Muscle of leg (tissue), 11 donors: ENCODE results near the gene TSPAN3. TPM values are rescaled to one million over a fixed set of nuclear protein-coding genes. Genes with fewer than 3 reads are reported as not detected.

Experiments used
- DNase-seq: peaks from one replicate; pipeline ENCODE4 v3.0.0; 2013
- H3K27ac ChIP-seq: one replicate; pipeline ENCODE4 v1.5.1; 2013; ENCODE audit warnings: mild to moderate bottlenecking, low read length, control low read depth
- H3K27me3 ChIP-seq: one replicate; pipeline ENCODE4 v1.6.1; 2013; ENCODE audit warnings: low read length; ENCODE audit not compliant: control insufficient read depth, insufficient read depth
- H3K36me3 ChIP-seq: one replicate; pipeline ENCODE4 v1.6.1; 2013; ENCODE audit warnings: low read length; ENCODE audit not compliant: control insufficient read depth, insufficient read depth
- H3K4me1 ChIP-seq: one replicate; pipeline ENCODE4 v1.6.1; 2013; ENCODE audit warnings: low read length; ENCODE audit not compliant: control insufficient read depth, insufficient read depth
- H3K4me3 ChIP-seq: one replicate; pipeline ENCODE4 v1.5.1; 2013; ENCODE audit warnings: low read length, control low read depth
- H3K9me3 ChIP-seq: replicated peaks from 2 replicates; pipeline ENCODE4 v1.6.1; 2013; ENCODE audit warnings: low read depth, low read length; ENCODE audit not compliant: control insufficient read depth
- WGBS: methylation state at CpG from one replicate; pipeline ENCODE4 v1.1.5; 2013; ENCODE audit warnings: missing lambda C conversion rate; ENCODE audit not compliant: insufficient coverage; 5-methylcytosine and 5-hydroxymethylcytosine counted together
- polyA plus RNA-seq, 8 donors: library from polyadenylated mRNA; unstranded; fragments of 120-200 nt; gene quantifications; one replicate each; pipeline versions ENCODE4 v1.2.1 to v1.2.3, GENCODE V29; 2013; ENCODE audit warnings: inconsistent platforms in 1 of 8, low replicate concordance in 1 of 8; ENCODE audit not compliant: insufficient read length in 8 of 8, insufficient read depth in 1 of 8
- total RNA-seq: library from RNA; stranded (reverse); fragments of 120-200 nt; gene quantifications from one replicate; pipeline ENCODE4 v1.2.4, GENCODE V29; 2013

TSPAN3 gene
- total and polyA plus RNA-seq, 9 donors = 343 to 425 (median 398) TPM

DNA sequence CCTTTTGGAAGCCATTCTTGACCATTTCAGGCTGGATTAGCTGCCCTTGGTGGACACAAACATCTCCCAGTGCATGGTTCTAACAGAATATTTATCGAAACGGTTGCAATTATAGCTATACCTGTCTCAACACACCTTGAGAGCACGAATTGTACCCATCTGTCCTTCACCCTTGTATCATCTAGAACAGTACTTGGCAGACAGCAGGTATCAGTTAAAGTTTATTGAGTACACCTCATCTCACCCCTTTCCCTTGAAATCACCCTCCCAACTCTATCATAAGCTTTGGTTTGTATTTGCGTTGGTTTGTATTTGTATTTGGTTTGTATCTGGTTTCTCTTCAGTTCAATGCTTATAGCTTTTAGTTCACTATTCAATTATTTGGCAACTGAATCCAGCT, 12.4 kb downstream of the TSPAN3 start:
- no peaks in the 10 kb centered on the region for H3K27me3 ChIP-seq
- 100% methylated on average over 1 of the region's 4 CpGs for WGBS
- H3K36me3 ChIP-seq = peaks cover 16% of the 10 kb centered on the region
- peaks cover 16% of the 10 kb centered on the region for H3K4me1 ChIP-seq
- DNase-seq = no peak
- H3K9me3 ChIP-seq = no peaks in the 10 kb centered on the region
- no peak overlapping the region for H3K4me3 ChIP-seq
- no peak overlapping the region for H3K27ac ChIP-seq

DNA sequence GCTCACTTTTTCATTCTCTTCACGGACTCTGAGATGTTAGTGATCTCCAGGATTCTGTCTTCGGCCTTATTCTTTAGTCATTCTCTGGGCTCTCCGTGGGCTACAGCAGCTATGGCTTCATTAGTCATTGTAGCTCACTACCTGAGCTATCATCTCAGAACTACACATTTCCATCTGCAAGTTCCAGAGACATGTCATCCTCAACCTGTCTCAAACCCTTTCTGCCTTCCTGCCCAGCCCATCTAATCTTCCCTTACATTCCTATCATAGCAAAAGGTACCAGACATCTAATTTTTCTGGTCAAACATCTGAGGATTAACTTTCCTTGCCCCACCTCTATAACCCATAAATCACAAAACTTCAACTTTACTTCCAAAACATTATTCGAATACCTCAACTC, 13.2 kb downstream of the TSPAN3 start:
- Histone ChIP-seq H3K36me3 (peaks cover 19% of the 10 kb centered on the region), H3K4me1 (peaks cover 16% of the 10 kb centered on the region), H3K27me3 (no peaks in the 10 kb centered on the region), H3K9me3 (no peaks in the 10 kb centered on the region), H3K4me3 (no peak overlapping the region), H3K27ac (no peak overlapping the region)
- WGBS = 56% methylated on average over 4 of the region's 4 CpGs
- DNase-seq = no peak

DNA sequence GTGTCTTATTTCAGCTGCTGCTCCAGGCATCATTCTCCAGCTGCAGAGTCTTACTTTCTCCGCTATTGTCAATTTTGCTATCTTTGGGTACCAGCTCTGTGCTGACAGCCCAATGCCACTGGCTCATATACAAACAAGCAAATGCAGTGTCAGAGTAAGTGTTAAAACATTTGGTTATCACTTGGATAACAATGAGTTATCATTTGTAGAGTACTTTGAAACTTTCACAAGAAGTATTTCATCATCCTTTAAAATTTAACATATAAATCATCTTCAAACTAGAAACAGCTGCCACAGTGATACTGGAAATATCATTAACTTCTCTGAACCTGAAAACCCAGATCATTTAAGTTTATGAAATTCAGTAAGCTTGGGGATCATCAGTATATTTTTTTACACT, 13.8 kb downstream of the TSPAN3 start:
- Histone ChIP-seq H3K27me3 (no peaks in the 10 kb centered on the region), H3K9me3 (no peaks in the 10 kb centered on the region), H3K36me3 (peaks cover 24% of the 10 kb centered on the region), H3K4me3 (no peak overlapping the region), H3K27ac (no peak overlapping the region), H3K4me1 (peaks cover 16% of the 10 kb centered on the region)
- DNase-seq = no peak
- no CpG with 5 or more reads among the region's 1 CpG for WGBS

DNA sequence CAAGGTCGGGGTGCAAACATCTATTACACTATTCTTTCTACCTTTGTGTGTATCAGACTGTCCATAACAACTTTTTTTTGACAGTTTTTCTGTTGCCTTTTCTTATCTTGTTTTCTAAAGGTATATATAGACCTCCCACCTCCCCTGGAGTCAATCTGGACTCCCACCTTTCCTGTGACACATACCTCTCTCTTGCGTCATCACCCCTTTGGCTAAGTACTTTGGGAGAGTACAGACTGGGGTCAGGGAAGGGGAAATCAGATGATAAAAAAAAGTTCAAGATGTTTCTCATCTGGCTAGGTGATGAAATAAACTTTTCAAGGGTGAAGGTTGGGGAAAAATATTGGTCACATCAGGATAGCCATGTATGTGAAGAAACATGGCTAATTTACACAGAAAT, 17.2 kb downstream of the TSPAN3 start:
- DNase-seq = no peak
- H3K36me3 ChIP-seq = peaks cover 36% of the 10 kb centered on the region
- no peak overlapping the region for H3K4me3 ChIP-seq
- WGBS = 100% methylated on average over 1 of the region's 2 CpGs
- no peaks in the 10 kb centered on the region for H3K9me3 ChIP-seq
- H3K27ac ChIP-seq = no peak overlapping the region
- H3K4me1 ChIP-seq = peaks cover 5% of the 10 kb centered on the region
- no peaks in the 10 kb centered on the region for H3K27me3 ChIP-seq

DNA sequence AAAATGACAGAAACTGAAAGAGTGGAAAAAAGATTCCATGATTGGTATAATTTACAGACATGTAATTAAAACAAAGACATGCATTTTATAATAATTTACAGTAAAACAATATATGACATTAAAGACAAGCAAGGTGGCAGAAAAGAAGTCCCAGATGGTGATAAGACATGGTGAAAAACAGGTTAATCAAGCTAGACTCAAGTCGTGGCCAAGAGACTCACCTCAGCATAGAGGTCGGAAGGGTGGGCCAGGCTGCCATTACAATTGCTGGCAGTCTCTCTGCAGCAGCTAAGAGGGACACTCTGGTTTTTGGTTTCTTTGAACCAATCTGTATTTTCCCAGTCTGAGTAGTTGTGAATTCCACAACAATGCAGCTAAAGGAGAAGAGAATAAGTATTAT, 18.4 kb downstream of the TSPAN3 start:
- Histone ChIP-seq H3K36me3 (peaks cover 39% of the 10 kb centered on the region), H3K27me3 (no peaks in the 10 kb centered on the region), H3K4me3 (no peak overlapping the region), H3K4me1 (peaks cover under 1% of the 10 kb centered on the region), H3K9me3 (no peaks in the 10 kb centered on the region), H3K27ac (no peak overlapping the region)
- 56% methylated on average over 2 of the region's 2 CpGs for WGBS
- no peak for DNase-seq

DNA sequence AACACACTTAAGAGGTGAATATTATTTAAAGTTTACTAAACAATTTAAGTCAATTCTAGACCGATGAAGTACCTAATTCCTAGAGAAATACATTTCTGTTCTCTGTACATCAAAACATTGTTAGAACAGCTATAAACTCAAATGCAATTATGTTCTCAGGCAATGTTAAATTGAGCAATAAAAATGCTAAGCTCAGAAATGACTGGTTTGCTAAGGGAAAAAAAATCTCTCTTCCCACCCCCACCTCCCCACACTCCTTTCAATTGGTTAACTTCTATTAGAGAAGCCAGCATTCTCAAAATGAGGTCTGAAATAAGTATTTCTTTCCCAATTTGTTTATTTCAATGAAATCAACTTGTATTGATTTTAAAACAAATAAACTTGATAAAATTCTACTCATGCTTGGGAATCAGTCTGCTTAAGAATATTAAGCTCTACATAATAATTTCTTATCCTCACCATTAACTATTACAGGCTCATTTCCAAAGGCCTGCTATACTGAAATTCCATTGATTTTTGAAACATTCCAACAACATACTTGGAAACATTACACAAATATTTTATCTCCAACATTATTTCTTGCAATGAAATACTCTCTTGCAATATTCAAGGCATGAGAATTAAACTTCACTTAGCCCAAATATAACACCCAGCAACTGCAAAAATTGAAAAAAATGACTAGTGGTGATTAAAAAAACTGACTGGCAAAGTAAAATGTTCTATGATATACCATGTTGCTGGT, 22.6 kb downstream of the TSPAN3 start:
- H3K36me3 ChIP-seq = peaks cover 59% of the 10 kb centered on the region
- H3K4me1 ChIP-seq = peaks cover 18% of the 10 kb centered on the region
- no peaks in the 10 kb centered on the region for H3K27me3 ChIP-seq
- no peaks in the 10 kb centered on the region for H3K9me3 ChIP-seq
- WGBS = no CpG with 5 or more reads among the region's 1 CpG
- H3K27ac ChIP-seq = no peak overlapping the region
- no peak for DNase-seq
- no peak overlapping the region for H3K4me3 ChIP-seq

DNA sequence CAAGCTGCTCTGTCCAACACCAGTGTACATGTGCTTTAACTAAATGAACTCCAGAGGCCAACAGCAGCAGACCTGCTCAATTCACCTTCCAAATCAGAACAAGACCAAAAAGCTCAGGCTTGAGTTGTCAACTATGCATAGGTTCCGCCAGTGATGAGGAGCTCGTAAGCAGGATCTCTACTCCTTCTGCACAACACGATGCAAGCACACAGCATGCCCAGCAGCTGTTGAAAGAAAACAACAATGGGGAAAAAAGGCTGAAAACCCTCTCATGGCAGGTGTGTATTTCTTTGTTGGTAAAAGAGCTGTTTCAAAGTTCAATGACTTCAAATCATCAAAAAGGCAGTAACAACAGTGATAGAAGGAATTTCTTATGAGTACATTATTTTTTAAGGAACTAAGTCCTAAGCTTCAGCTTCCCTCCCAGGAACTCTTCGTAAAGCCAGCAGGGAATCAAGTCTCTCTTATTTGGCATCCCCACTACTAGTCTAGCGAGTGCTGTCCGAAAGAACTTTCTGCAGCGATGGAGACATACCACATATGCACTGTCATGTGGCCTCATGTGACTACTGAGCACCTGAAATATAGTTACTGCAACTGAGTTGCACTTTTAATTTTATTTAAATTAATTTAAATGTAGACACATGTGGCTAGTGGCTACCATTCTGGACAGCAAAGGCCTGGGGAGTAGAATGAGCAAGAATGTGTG, 24.1 kb downstream of the TSPAN3 start:
- WGBS = no CpG with 5 or more reads among the region's 7 CpGs
- no peak overlapping the region for H3K4me3 ChIP-seq

DNA sequence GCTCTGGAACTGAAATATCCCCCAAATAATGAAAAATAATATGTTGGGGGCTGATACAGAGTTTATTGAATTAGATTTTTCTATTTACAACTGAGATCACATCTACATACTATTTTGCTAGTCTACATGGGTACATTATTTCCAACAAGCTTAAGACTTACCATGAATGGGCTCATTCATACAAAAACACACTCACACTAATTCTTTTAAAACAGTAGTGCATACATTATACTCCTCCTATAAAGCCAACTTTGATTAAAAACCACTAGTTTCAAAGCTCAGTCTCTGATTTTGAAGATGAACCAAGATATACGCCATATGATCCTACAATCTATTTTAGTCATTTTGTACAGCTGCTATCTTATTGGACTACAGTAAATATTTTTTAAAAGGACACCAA, 24.9 kb downstream of the TSPAN3 start:
- Histone ChIP-seq H3K27ac (no peak overlapping the region), H3K27me3 (no peaks in the 10 kb centered on the region), H3K4me1 (peaks cover 18% of the 10 kb centered on the region), H3K4me3 (no peak overlapping the region), H3K9me3 (no peaks in the 10 kb centered on the region), H3K36me3 (peaks cover 55% of the 10 kb centered on the region)
- no CpG with 5 or more reads among the region's 1 CpG for WGBS
- DNase-seq = no peak

More for the DNA sequence above, 24.1 kb downstream of the TSPAN3 start:
- Histone ChIP-seq H3K27ac (no peak overlapping the region), H3K27me3 (no peaks in the 10 kb centered on the region), H3K9me3 (no peaks in the 10 kb centered on the region), H3K4me1 (peaks cover 18% of the 10 kb centered on the region), H3K36me3 (peaks cover 60% of the 10 kb centered on the region)
- no peak for DNase-seq

DNA sequence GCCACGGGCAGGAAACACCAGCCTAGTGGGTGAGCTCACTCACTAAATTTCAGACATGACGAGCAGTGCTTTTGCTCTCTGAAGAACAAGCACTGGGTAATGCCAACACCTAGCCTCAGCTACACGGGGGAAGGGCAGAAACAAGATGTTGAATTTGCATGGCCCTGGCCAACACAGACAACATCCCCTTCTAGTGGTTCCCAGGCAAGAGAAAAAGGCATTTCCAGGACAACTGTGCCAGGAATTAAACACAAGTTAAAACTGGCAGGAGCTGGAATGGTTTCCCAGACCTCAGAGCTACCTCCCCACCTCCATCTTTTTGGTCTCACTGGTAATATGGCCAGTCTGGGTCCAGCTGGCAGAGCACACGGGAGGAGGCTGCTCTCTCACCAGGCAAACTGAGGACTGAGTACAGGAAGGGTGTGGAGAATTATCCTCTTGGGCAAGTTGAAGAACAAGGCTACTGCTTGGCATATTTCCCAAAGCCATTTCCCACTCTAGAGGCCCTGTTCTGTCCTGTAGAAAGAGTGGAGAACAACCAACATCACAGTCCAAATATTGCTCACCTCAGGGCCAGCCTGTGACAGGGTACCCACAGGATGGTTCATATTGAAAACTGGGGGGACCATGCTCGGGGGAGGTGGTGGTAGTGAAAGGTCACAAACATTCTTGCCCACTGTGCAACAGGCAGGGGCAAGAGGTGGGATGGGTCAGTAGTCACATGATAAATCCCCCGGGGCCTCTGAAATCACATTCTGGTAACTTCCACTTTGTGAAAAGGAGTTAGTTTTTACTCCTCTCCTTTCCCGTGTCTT, 26.5 kb downstream of the TSPAN3 start:
- no peak for DNase-seq
- Histone ChIP-seq H3K27ac (no peak overlapping the region), H3K4me1 (peaks cover 26% of the 10 kb centered on the region), H3K36me3 (peaks cover 62% of the 10 kb centered on the region), H3K27me3 (no peaks in the 10 kb centered on the region), H3K4me3 (no peak overlapping the region), H3K9me3 (no peaks in the 10 kb centered on the region)
- WGBS = 87% methylated on average over 5 of the region's 7 CpGs
